NCI-H2081 treated with DMSO at 0.1 percent for 48 hours (cell line): ENCODE measurements around the gene FBXO42.
"Not testable (repeated sequence)": the region's sequence is repeated elsewhere in the genome, so short reads cannot be mapped to it uniquely, and the experiment has no call there.

ENCODE experiments used
- DNase-seq: peaks from one replicate; lab custom pipeline; 2025; lab: John Stamatoyannopoulos, UW

Gene FBXO42

DNA sequence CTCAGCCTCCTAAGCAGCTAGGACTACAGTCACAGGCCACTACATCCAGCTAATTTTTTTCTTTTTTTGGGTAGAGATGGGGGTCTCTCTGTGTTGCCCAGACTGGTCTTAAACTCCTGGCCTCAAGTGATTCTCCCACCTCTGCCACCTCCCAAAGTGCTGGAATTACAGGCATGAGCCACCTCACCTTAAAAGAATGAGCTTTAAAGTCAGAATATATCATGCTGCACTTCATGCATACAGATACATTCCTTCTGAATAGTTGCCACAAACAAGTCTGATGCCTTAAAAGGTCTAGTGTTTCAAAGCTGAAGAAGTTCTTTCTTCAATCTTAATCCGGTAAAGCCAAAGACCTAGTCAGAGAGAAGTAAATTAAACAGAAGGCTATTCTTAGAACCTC, 91.5 kb downstream of the FBXO42 start:
- DNase-seq, result no peak

DNA sequence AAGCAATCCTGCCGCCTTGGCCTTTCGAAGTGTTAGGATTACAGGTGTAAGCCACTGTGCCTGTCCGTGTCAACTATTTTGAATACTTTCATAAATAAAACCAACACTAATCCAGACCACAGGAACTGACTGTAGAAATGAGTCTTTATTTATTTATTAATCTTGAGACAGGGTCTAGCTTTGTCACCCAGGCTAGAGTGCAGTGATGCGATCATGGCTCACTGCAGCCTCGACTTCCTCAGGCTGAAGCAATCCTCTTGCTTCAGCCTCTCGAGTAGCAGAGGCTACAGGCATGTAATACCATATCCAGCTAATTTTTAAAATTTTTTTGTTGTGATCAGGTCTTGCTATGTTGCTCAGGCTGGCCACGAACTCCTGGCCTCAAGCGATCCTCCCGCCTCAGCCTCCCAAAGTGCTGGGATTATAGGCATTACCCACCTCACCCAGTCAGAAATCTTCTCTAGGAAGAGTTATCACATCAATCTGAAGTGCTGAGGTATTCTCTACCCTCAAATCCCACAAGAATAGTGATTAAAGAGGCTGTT, 93.6 kb downstream of the FBXO42 start:
- no peak for DNase-seq

DNA sequence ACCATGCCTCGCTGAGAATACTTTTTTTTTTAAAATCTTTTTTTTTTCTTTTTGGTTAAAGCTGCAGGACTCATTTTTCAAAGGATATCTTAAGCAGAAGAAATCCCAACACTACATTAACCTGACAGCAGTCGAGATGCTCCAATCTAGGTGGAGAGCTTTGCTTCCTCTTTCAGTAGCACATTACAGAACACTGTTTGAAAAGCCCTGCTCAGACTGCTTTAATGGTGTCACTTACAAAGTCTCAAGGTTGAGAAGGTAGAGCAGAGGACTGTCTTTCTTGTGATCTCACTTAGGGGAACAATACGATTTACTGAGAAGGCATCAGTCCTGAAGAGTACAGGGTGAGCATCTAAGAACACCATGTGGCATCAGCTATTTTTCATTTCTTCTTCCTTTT, 94.3 kb downstream of the FBXO42 start:
- DNase-seq, result no peak

DNA sequence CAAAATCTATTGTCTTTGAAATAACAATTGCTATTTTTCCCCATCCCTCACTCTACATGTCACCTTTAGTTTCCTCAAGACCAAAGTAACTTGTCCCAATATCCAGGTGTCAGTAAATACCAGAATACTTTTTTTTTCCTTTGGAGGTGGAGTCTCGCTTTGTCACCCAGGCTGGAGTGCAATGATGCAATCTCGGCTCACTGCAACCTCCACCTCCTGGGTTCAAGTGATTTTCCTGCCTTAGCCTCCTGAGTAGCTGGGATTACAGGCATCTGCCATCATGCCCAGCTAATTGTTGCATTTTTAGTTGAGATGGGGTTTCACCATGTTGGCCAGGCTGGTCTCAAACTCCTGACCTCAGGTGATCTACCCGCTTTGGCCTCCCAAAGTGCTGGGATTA, 94.7 kb downstream of the FBXO42 start:
- DNase-seq, result not testable (repeated sequence)

DNA sequence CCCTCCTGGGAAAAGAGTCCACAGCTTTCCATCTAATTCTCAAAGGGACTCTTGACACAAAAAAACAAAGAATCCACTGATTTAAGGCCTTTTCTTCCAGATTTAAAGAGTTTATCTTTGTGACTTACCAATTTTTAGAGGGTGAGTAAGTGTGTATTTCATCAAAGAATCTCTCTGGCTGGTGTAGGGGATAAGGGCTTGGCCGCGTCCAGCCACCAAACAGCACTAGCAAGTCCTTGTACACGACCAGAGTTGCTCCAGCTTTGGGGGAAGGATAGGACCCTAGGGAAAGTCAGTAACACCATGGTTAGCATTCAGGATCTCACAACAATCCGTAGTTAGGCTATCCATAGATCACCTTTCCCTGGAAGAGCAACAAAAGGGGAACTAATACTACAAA, 95.8 kb downstream of the FBXO42 start:
- no peak for DNase-seq

DNA sequence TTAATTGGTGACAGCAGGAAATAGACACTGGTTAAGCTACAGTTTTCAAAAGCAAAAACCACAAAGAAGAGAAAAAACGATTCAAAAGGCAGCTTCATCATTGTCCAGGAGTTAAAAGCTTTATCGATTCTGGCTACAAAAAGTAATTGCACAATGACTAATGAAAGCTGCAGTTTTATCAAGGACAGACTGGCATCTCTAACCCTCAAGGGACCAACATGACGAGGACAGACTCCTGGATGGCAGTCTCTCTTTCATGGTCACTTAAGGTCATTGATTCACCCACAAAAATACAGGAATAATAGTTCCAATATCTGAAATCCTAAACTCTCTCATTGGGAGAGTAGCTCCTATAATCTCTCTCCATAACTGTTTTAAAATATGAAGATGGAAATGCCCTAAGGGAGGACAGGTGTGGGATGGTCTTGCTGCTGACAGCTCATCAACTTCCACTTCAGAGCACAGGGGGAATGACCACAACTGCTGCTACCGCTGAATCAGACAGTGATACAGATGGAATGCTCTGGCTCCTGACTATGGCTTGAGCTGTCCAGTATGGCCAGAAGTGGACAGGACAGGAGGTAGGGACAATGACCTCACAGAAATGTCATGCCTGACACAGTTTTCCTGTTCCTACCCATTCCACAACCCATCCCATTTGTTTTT, 97.9 kb downstream of the FBXO42 start:
- DNase-seq, result no peak

DNA sequence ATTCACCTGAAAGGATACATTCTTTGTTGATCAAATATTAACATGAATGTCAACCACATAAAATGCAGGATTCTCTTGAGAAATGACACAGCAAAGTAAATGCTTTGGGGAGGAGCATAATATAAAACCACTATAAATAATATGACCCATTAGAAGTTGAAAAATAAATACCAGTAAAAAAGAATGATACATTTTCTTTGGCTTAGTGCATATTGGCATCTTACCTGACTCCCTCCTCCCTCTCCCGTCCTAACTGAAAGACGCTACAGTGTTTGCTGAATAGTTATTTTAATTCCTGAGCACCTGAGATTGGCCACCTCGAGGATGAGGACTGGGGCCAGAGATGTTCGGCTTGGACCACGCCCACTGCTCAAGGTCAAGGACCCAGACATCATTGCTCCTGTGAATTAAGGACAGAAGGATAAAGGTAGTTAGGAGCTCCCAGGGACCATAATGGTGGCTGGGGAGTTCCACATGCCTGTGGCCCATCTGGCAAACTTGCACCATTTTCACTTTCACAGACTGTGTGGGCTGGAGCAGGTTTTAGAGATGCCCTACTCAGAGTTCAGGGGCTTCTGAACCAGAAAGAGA, 98.9 kb downstream of the FBXO42 start:
- no peak for DNase-seq

DNA sequence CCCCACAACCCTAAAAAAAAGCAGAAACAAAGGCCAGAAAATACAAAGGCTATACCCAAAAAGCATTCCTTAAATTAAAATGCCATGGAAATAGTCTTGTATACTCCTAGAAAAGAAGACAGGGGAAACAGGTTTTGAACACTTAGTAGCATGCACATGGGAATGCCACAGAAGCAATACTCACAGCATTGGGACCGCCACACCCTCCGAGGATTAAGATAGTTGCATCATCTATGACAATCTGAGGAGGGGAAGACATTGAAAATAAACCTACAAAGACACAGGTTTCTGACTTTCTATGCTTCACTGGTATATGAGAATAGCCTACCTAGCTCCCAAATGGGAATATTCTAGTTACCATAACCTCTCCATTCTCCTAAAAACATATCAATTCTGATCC, 99.4 kb downstream of the FBXO42 start:
- no peak for DNase-seq

DNA sequence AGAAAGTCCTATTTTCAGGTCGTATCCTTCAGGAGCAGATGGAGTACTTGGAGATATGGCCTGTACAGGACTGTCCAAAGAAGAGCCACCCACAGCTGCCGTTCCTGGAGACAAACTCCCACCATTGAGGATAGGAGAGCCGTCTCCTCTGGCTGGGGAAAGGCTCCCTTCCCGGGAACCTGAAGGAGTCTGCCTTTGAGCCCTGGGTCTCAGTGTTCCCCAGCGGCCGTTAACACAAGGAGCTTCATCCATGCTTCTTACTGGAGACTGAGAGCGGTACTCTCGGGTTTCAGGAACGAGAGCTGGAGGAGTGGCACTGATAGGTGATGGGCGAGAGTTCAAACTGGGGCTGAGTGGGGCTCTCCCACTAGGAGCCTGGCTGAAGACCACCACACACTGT, 100.9 kb downstream of the FBXO42 start:
- DNase-seq, result no peak

DNA sequence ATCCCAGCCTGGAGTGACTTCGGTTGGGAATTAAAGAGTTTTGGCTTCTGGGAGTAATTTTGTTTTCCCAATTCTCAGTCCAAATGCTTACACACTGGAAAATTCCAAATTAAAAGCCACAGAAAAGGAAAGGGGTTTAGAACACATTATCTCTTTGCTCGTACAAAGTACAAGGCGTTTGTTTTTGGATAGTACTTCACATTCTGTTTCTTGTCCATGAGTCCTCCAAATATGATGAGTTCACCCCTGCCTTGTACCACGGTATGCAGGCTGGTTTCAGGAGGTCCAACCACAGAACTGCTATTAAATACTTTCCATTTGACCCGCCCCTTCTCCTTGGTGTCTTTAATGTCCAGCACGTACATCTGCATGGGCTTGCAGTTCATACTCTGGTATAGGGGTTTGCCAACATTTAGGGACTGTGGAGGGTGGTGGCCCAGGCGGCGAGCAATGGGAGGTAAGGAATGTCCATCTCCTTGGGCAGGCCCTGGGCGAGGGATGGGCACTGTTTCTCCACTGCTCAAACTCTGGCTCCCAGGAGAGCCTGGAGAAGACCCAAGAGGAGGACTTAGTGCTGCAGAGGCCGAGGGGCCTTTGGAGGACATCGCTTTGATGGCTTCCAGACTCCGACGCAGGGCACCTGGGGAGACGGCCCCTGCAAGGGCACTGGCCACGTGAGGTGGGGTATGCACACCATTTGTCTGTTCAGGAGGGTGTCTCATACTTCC, 101.6 kb downstream of the FBXO42 start:
- no peak for DNase-seq

DNA sequence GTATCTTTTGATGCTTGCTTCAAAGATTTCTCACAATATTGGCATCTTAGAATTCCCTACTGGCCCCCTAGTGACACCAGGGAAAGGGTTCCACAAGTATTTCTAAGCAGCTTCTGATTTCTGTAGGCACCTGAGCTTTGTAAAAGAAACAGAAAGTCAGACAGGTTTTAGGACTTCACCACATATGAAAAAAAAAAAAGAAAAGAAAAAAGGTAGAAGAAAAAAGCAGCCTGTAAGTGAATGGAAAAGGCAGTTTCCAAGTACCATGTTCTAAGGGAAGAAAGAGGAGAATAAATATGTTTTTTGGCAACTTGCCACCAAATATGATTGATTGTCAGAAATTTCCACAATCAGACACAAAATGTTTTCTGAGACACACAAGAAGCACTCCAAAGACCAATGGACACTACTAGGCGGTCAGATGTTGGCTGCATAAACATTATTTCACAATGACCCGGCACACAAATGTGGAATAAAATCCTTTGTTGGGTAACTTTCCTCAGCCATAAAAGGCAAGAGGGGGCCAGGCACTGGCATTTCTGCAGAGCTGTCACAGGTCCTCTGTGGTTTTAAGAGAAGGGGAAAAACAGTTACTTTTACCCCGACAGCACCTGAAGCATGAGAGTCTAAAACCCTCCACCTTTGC, 102.6 kb downstream of the FBXO42 start:
- no peak for DNase-seq

DNA sequence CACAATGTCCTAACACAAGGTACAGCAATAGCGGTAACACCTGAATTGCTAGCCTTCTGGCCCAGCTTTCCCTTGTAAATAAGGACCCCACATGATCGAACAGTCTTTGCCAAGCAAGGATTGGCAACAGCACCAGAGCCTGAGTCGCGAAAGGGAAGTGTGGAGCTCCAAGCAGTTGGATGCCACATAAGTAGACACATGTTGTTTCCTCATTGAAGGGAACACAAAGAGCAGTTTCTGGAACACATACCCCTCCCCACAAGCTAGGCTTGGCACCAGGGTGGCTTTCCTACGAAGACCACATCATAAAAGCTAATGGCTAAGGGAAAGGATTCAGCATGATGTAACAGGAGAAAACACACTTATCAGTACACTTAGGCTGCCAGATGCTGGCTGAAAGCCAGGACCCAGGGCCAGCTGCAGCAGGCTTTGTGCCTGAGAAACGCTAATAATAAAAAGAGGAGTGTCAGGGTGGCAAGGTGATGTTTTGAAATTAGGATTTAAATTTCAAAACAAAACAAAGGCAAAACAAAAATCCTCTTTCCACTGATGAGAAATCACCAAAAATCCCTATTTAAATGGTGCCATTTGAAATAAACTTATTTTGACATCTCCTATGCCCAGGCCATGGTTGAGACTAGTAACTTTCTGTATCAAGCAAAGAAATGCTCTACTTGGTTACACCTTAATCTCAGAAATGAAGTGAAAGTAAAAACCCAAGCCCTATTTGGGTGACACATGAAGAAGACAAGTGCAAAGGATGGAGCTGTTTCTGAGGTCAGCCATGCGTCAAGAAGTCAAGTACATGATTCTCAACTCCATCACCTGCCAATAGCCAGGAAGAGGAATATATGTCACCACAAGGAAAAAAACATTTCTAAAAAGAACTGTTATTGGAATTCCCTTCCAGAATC, 103.4 kb downstream of the FBXO42 start:
- peak; percentile 99 for DNase-seq

DNA sequence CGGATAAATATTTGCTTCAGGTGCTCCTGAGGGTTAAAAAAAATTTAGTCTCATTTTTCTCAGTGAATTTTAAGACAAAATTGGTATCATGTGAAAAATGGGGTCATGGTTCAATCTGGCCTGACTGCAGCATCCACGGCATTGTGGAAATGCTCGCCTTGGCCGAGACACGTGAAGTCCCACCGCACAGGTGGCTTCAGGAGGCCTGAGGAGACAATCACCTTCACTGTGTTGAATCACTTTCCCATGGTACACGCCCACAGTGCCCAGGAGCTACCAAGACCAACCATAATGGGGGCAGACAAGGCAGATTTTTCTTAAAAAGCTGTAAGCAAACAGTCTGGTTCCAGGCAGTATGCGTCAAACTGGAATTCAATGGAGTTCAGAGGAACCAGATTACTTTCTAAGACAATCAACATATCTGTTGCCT, 104.3 kb downstream of the FBXO42 start:
- no peak for DNase-seq

DNA sequence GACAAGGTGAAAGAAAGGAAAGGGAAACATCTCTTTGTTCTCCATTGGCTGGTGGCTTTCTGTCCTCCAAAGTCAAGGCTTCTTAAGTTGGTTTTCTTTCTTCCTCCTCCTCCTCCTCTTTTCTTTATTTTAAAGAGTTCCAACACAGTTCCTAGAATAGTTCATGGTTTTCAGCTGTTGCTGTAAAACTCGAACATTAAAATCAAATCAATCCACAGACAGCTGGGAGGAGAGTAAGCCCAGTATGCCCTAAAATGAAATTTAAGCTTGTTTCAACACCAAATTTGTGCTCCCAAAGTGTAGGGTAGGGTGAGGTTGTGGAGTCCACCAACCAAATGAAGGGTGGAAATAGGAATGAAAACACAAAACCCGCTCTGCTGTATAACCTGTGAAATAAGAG, 104.8 kb downstream of the FBXO42 start:
- DNase-seq, result no peak

DNA sequence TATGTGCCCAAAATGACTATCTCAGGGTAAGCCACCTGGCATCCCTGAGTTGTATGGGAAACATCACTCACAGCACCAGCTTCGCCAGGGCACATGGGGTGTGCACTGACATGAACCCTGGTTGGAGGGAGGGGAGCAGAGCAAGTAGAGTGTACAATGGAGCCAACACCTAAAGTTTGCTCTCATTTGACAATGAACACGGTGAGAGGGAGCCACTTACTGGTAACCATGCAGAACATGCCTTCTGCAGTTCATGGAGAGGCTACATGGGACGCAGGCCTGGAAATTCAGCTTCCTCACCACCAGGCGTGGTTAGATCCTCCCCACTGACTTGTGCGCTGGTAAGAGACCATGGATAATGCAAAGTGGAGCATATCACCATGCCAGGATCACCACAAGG, 105.3 kb downstream of the FBXO42 start:
- no peak for DNase-seq

DNA sequence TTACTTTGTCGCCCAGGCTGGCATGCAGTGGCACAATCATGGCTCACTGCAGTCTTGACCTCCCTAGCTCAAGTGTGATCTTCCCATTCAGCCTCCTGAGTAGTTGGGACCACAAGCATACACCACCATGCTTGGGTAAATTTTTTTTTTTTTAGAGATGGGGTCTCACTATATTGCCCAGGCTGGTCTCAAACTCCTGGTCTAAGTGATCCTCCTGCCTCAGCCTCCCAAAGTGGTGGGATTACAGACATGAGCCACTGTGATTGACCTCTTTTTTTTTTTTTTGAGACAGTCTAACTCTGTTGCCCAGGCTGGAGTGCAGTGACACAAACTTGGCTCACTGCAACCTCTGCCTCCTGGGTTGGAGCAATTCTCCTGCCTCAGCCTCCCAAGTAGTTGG, 106.0 kb downstream of the FBXO42 start:
- not testable (repeated sequence) for DNase-seq

DNA sequence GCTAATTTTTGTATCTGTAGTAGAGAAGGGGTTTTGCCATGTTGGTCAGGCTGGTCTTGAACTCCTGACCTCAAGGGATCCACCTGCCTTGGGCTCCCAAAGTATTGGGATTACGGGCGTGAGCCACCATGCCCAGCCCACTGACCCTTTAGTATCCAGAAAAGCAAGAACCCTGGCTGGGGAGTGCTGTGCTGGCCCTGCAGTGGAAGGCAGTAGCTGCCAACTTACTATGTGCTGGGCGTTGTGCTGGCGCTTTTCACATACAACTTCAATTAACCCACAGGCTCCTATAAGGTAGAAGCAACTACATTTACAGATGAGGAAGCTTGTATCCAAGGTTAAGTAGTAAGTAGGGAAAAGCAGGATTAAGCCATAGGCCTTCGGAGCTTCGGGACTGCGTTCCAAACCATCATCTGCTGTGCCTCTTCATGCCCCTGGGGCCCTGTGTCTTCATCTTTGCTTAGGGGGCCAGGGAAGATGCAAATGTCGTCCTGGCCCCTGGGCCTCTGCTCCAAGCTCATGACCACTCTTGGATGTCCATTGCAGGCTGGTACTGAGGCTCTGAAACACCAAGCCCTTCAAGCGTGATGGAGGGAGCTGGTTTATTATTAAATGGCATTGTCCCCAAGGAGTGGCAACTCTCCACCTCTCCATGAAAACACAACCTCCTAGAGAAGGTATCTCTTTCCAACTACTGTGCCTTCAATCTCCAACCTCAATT, 106.6 kb downstream of the FBXO42 start:
- no peak for DNase-seq

DNA sequence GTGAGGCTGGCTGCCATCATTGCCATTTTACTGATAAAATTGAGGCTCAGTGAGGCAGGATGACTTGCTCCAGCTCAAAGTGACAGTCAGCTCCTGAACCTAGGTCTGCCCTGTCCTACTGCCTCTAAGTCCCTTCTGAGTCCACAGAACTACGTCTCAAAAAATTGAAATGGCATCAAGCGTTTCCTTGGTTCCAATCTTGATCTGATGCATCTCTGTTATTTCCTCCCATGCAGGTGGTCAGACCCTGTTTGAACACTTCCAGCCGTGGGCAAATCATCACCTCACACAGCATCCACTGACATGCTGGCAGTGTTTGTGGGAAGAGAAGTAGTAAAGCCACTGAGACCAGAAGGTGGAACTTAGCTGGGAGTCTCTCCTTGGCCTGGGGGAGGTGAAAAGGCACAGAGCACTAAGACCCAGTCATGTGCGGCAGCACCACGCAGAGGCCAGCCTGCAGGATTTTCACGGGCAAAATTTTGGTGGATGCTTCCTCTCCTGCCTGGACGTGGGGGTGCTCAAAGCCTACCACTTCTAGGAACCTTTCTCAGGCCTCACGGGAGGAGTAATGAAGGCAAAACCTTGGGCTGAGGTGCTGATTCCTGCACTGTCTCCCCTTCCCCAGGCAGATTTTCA, 107.5 kb downstream of the FBXO42 start:
- no peak for DNase-seq

DNA sequence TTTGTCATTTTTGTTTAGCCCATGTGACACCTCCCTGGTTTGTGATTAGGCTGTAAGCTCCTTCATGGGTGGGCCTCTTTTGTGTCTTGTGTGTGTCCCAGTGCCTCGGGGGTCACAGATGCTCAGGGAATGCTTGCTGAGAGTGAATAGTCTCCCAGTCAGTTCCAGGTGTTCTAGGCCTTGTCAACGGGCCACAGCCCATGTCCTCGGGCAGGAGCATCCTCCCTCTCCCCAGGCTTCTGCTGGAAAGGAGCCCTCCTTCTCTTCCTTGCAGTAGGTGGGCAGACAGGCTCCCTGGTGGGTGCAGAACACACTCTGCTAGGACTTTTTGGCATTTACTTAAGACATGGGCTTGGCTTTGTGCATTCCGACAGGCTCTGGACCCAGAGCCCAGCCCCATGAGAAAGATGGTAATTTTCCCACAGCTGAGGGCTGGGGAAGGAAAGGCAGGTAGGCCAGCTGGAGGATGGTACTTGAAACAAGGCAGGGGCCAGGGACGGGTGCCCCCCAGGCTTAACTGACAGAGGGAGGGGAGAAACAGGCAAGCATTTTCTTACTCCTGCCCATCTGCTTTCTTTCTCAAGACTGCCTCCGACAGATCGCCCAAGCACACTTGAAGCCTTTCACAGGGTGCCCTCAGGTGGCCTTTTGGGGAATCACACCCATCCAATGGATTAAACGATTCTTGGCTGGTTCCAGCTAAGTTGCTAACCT, 108.2 kb downstream of the FBXO42 start:
- peak; percentile 9 for DNase-seq

DNA sequence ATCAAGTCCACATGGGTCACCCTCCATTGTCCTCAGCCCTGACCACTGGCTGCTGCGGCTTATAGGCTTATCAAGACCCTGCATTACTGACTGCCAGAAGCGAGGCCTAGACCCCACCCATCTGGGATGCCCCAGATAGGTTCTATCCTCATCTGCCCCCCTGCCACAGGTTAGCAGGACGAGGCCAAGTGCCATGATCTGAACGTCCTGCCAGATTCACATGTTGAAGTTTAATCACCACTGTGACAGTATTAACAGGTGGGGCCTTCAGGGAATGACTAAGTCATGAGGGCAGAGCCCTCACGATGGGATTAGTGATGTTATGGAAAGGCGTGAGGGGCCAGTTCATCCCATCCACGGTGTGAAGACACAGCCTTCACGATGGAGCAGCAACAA, 109.1 kb downstream of the FBXO42 start:
- no peak for DNase-seq
